Left hindlimb (tissue), 1 donor: Measurements from ENCODE around the gene AGBL4.
"Not testable (repeated sequence)": the region's sequence is repeated elsewhere in the genome, so short reads cannot be mapped to it uniquely, and the experiment has no call there.

Experiments used
- DNase-seq: peaks from one replicate; pipeline ENCODE4 v3.0.0-alpha.2; 2018

The AGBL4 gene

GRCh38 chr1:49297783-49298182, 726.0 kb downstream of the AGBL4 start:
- peak; percentile 13 for DNase-seq

- DNase-seq: no peak
These were observed 729.2 kb downstream of the AGBL4 start for GRCh38 chr1:49294539-49294938.

GRCh38 chr1:49293016-49293415, 730.7 kb downstream of the AGBL4 start:
- DNase-seq: peak; percentile 20

DNA sequence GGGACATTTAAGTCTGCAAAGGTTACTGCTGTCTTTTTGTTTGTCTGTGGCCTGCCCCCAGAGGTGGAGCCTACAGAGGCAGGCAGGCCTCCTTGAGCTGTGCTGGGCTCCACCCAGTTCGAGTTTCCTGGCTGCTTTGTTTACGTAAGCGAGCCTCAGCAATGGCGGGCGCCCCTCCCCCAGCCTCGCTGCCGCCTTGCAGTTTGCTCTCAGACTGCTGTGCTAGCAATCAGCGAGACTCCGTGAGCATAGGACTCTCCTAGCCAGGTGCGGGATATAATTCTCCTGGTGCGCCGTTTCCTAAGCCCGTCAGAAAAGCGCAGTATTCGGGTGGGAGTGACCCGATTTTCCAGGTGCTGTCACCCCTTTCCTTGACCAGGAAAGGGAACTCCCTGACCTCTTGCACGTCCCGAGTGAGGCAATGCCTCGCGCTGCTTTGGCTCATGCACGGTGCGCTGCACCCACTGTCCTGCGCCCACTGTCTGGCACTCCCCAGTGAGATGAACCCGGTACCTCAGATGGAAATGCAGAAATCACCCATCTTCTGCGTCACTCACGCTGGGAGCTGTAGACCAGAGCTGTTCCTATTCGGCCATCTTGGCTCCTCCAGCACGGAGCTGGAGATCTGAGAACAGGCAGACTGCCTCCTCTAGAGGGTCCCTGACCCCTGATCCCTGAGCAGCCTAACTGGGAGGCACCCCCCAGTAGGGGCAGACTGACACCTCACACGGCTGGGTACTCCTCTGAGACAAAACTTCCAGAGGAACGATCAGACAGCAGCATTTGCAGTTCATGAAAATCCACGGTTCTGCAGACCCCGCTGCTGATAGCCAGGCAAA, 766.3 kb downstream of the AGBL4 start:
- DNase-seq: not testable (repeated sequence)

DNA sequence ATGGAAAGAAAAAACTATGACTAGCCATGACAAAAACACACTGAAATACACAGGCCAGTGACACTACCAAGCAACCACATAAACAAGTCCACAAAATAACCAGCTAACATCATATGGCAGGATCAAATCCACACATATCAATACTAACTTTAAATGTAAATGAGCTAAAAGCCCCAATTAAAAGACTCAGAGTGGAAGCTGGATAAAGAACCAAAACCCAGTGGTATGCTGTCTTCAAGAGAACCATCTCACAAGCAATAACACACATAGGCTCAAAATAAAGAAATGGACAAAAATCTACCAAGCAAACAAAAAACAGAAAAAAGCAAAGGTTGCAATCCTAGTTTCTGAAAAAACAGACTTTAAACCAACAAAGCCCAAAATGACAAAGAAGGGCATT, 770.8 kb downstream of the AGBL4 start:
- DNase-seq: no peak

- no peak for DNase-seq
These were observed 772.6 kb downstream of the AGBL4 start for GRCh38 chr1:49251019-49251784.

DNA sequence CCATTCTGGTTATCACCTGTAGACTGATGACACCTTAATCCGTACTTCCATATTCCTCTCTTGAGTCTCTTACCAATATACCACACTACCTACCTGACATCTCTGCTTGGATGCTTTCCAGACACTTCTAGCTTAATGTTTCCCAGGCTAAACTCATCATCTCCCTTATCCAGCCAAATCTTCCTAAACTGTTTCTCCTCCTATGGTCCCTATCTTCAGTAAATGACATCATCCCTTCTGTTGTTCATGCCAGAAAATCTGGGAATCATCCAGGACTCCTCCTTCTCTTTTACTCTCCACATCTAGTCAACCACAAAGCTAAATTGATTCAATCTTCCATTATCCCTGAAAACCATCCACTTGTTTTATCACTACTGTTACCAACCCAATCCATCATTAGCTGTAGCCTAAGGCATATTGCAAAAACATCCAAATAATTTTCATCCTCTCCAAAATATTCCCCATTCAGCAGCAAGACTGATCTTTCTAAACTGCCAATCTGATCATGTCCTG, 783.0 kb downstream of the AGBL4 start:
- no peak for DNase-seq

GRCh38 chr1:49234988-49235387, 788.8 kb downstream of the AGBL4 start:
- DNase-seq: no peak

GRCh38 chr1:49229555-49229954, 794.2 kb downstream of the AGBL4 start:
- no peak for DNase-seq

GRCh38 chr1:49226758-49227157, 797.0 kb downstream of the AGBL4 start:
- DNase-seq: no peak

DNA sequence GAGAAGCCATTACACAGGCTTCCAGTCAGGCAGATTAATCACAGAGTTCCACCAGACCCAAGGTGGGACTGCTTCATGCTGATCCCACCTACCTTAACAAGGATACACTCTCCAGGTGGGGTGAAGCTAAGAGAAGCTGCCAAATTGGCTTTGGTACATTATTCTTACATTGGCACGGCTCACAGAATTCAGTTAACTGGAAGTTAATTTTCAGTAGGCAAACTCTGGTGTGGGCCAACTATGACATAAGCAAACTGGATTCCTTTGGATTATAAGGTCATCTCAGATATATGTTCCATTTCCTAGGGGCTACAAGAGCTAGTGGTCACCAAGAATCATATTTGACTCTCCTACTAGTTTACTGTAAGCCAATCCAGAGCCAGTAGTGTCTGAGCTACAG, 798.3 kb downstream of the AGBL4 start:
- no peak for DNase-seq

- DNase-seq: no peak
These were observed 810.5 kb downstream of the AGBL4 start for GRCh38 chr1:49213301-49213700.

- no peak for DNase-seq
These were observed 815.0 kb downstream of the AGBL4 start for GRCh38 chr1:49208712-49209111.

GRCh38 chr1:49204720-49205119, 819.0 kb downstream of the AGBL4 start:
- no peak for DNase-seq

GRCh38 chr1:49200738-49201137, 823.0 kb downstream of the AGBL4 start:
- DNase-seq: no peak

DNA sequence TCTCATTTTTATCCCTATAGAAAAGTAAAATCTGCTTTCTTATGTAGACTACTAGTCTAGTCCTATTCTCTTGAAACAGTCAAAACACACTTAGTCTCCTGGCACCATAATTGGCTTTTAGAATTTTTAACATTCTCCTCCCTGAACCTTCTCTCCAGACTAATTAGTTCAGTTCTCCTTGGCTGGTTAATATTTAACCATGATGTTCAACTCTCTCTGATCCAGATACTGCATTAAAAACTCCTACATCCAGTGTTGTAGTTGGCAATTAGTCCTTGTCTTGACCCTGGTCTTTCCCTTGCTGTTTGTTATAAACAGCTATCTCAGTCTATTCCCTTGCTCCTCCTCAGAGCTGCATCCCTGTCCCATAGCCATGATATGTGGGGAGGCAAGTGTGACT, 824.2 kb downstream of the AGBL4 start:
- DNase-seq: no peak

DNA sequence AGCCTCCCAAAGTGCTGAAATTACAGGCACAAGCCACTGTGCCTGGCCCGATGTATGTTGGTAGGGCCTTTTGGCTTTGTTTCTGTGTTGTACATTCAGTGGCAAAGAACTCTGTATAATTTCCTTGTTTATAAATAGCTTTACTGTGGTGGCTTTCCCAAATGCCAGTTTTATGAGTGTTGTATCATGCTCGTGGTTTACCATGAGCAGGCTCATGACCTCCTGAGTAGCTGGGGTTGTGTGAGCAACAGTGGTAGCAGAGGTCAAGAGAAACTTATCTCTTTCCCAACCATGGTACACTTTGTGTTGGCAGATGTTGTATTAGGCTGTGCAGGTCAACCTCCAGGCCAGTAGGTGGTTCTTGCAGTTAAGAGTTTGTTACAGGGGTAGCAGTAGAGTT, 826.7 kb downstream of the AGBL4 start:
- DNase-seq: no peak

GRCh38 chr1:49190138-49190537, 833.6 kb downstream of the AGBL4 start:
- DNase-seq: no peak

DNA sequence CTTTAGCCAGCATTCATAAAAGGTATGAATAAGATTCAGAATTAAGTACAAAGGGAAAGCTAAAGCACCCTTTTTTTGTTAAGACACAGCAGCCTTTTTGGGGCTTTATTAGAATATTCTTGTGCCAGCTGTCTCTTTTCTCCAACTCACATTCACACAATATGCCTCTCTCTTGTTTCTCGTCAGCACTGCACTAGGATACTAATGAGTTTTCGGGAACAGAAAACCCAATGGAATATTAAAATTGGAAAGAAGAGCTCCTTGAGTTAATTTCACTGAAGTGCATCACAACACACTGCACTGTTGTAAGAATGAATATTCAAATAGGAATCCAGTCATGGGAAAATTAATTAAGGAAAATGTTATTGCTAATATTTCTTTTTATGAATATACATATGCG, 836.7 kb downstream of the AGBL4 start:
- DNase-seq: no peak

DNA sequence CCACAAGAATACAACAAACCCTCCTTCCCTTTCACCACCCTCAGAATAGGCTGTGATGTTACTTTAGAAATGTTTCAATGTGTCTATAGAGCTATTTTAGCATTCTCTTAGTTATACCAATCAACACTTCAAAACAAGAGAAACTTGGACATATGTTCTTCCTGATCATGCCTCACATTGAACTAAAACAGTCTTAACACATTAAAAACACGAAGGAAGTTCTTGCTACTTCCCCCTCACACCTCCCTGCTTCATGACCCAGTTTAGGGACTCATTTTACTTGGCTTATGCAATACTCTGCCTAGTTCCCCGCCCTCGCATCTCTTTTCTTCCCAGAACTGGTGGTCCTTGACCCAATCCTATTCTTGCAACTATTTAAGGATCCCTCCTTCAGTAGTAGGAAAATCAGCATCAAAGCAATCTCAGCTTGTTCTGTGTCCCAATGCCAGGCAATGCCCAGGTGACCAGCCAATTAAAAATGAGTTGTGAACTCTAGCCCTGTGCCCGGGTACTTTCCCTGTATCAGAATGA, 838.2 kb downstream of the AGBL4 start:
- DNase-seq: no peak

- no peak for DNase-seq
These were observed 840.3 kb downstream of the AGBL4 start for GRCh38 chr1:49183489-49183888.

DNA sequence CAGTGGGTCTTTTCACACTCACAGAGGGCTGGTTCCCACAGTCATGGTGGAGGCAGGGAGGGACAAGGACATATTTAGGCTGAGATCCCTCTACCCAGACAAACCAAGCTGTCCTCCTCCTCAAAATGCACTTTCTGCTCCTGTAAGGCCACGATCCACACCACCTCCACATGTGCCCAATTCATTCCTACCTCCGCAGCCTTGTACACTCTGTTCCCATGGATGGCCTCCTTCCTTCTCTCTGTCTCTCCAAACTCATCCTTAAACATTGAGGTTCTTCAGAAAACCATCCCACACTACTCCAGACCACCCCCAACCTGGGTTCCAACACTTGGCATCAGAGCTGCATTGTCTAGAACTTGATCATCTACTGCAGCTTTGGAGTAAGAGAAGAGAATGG, 842.7 kb downstream of the AGBL4 start:
- no peak for DNase-seq

DNA sequence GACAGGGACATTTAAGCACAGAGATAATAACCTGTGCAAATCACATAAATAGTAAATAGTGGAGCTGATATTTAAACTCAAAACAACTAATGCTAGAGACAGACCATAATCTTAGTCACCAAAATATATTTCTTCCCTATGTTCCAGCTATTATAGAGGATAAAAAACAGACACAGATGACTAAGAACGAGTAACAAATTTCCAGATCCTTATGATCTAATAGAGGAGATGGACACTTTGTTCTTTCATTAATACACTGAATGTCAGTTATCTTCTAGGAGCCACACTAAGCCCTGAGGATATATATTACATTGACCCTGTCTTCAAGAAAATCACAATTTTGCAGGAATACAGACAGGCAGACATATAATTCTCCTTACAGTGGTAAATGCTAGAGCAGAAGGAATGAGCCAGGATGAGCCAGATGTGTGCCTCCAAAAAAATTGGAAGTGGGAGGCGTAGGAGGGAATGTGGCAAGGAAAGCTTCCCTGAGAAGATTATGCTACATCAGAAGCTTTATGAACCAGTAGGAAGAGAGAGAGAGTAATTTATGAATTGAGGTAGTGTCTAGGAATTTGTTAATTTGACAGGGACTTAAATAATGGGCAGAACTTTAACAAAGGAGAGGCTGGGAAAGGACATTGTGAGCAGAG, 851.7 kb downstream of the AGBL4 start:
- no peak for DNase-seq
